ENCODE results near the gene HOXB1. TPM values are rescaled to one million over a fixed set of nuclear protein-coding genes. Genes with fewer than 3 reads are reported as not detected.

Gene HOXB1
- total RNA-seq (2014; rRNA removed; shearing (Covaris generic); ENCODE audit: low replicate concordance) = not detected in 2 replicates

DNA sequence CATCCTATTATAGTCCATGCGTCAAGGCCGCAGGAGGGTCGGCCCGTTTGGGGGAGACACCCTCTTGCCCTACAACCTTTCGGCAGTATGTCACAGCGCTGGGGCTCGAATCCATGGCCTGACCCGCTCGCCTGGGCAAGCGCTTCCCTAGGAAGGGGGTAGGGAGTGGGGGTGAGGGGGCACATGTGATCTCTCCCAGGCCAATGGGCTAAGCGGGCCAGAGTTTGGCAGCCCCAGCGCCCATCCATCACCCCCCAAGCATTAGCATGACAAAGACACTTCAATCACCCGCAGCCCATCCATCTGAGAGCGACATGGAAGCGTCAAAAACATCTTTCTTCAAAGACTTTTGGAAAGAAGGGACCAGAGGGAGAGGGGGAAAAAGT lies at the start of gene HOXB1:
TSS of gene HOXB1 (minus strand) at position 125 of the 386 bp plus-strand sequence. CDS start at position 18, 107 bp downstream.
- Histone ChIP-seq H3K9me3 (ENCODE audit: low read length) (no peaks in the 10 kb centered on the region), H3K36me3 (ENCODE audit: insufficient read depth, low read length) (no peaks in the 10 kb centered on the region), H3K4me3 (ENCODE audit: low read length) (no peak within 1 kb of the TSS), H4K20me1 (ENCODE audit: insufficient read depth, low read depth, low read length) (no peaks in the 10 kb centered on the region), H3K79me2 (ENCODE audit: low read length) (no peaks in the 10 kb centered on the region), H3K27ac (ENCODE audit: low read length) (no peak within 1 kb of the TSS), H3K4me2 (ENCODE audit: low read depth, low read length, poor library complexity, severe bottlenecking) (no peak within 1 kb of the TSS), H3K4me1 (ENCODE audit: low read length) (no peaks in the 10 kb centered on the region), H3K9ac (ENCODE audit: low read length) (no peak within 1 kb of the TSS), H3K9me2 (replicated peaks; ENCODE audit: insufficient read depth, low read length) (no peaks in the 10 kb centered on the region), H2AFZ (ENCODE audit: low read length) (no peak within 1 kb of the TSS), H3K27me3 (ENCODE audit: low read length) (no peaks in the 10 kb centered on the region)
- no peak for DNase-seq

DNA sequence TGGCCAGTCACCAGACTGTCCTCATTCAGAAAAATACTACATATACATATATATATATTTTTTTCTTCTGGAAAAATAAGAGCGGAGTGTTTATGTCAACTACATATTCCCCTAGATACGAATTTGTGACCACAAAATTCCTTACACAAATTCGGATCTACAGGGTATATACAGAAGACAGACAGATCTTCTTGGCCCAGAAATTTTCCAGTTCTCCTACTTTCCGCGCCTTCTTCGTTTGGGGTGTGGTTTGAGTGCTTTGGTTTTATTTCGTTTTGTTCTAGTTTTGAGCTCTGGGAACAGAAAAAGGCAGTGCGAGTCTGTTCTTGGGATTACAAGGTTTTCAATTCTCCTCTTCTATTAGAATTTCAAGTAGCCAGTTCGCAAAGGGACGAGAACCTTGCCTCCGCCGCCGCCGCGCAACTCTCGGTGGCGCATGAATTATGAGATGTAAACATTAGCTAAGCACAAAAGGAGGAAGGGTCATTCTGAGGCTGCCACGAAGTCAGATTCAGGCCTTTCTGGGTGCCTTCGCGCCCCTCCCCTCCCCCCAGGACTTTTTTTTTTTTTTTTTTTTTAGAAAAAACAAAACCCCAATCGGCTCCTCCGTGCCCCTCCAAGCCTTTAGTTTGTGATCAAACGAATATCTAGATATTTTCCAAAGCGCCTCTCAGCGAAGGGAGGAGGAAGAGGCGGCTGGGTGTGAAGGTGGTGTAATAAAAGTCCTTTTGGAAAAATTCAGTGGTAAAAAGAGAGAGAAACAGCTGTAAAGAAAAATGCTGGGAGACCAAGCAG lies 49.1 kb upstream of the HOXB1 start:
- Histone ChIP-seq H3K27ac (ENCODE audit: low read length) (no peak overlapping the region), H3K9ac (ENCODE audit: low read length) (no peak overlapping the region), H2AFZ (ENCODE audit: low read length) (no peak overlapping the region), H3K4me3 (ENCODE audit: low read length) (no peak overlapping the region), H3K9me2 (replicated peaks; ENCODE audit: insufficient read depth, low read length) (no peaks in the 10 kb centered on the region), H3K36me3 (ENCODE audit: insufficient read depth, low read length) (no peaks in the 10 kb centered on the region), H3K4me2 (ENCODE audit: low read depth, low read length, poor library complexity, severe bottlenecking) (no peak overlapping the region), H3K79me2 (ENCODE audit: low read length) (peaks cover 4% of the 10 kb centered on the region; the same call in 1 of the 2 replicates), H3K9me3 (ENCODE audit: low read length) (no peaks in the 10 kb centered on the region), H3K27me3 (ENCODE audit: low read length) (no peaks in the 10 kb centered on the region), H3K4me1 (ENCODE audit: low read length) (peaks cover 24% of the 10 kb centered on the region), H4K20me1 (ENCODE audit: insufficient read depth, low read depth, low read length) (no peaks in the 10 kb centered on the region)
- no peak for DNase-seq

DNA sequence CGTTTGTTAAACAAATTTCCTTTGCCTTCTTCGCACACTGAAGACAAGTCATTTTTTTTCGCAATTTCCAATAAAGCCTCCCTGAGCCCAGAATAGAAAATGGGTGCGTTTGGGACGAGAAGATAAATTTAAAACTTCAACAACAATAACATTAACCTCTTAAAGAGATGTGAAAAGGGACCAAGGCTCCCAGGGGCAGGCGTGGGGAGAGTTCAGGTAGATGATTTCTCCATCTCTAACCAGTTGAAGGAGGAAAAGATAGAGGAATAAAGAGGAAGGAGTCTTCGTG lies 48.6 kb upstream of the HOXB1 start:
- H3K4me2 ChIP-seq (ENCODE audit: low read depth, low read length, poor library complexity, severe bottlenecking) = peak overlapping the region; percentile 97
- H3K9me3 ChIP-seq (ENCODE audit: low read length) = no peaks in the 10 kb centered on the region
- DNase-seq = no peak
- H4K20me1 ChIP-seq (ENCODE audit: insufficient read depth, low read depth, low read length) = no peaks in the 10 kb centered on the region
- H3K9ac ChIP-seq (ENCODE audit: low read length) = peak overlapping the region; percentile 86
- H3K9me2 ChIP-seq (replicated peaks; ENCODE audit: insufficient read depth, low read length) = no peaks in the 10 kb centered on the region
- peaks cover 22% of the 10 kb centered on the region for H3K4me1 ChIP-seq (ENCODE audit: low read length)
- no peaks in the 10 kb centered on the region for H3K36me3 ChIP-seq (ENCODE audit: insufficient read depth, low read length)
- H3K27ac ChIP-seq (ENCODE audit: low read length) = no peak overlapping the region
- H3K27me3 ChIP-seq (ENCODE audit: low read length) = no peaks in the 10 kb centered on the region
- peaks cover 4% of the 10 kb centered on the region; the same call in 1 of the 2 replicates for H3K79me2 ChIP-seq (ENCODE audit: low read length)
- peak overlapping the region; percentile 89; the same call in 1 of the 2 replicates for H3K4me3 ChIP-seq (ENCODE audit: low read length)
- H2AFZ ChIP-seq (ENCODE audit: low read length) = no peak overlapping the region

DNA sequence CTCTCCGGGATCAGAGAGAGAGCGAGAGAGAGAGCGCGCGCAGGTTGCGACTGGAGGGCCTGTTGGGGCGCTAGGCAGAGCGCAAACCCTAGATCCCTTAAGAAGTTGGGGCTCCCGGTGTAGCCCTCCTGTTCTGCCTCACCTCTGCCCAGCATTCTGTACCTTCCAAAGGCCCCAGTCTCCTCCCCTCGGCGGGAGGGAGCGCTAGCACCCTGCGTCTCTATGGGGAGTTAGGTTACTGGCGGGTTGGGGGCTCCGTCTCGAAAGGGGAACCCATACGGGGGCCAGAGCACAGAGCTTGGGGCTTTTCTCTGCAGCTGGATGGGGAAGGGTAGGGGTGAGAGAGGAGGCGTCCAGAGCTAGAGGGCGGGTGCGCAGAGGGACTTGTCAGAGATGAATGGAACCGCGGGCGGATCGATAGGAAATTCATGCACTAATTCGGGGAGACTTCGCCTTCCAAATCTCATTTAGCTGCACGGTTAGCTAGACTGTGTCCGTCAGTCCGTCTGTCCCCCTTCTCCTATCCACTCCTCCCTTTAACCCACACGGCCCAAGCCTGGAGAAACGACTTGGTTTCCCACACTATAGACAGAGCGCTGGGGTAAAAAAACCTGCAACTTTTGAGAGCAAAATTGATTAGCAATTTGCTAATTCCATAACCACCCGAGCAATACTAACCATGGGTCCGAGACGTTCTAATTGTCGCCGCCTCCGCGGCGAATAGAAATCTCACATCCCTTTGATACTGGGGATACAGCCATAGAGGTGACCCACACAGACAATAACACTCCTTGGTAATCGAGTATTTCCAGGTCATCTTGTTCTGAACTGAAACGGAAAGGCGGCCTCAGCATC lies 48.0 kb upstream of the HOXB1 start:
- peaks cover 4% of the 10 kb centered on the region; the same call in 1 of the 2 replicates for H3K79me2 ChIP-seq (ENCODE audit: low read length)
- no peaks in the 10 kb centered on the region for H3K9me3 ChIP-seq (ENCODE audit: low read length)
- H3K4me1 ChIP-seq (ENCODE audit: low read length) = peaks cover 22% of the 10 kb centered on the region
- no peak overlapping the region for H3K27ac ChIP-seq (ENCODE audit: low read length)
- H2AFZ ChIP-seq (ENCODE audit: low read length) = peak overlapping the region; percentile 98
- peak overlapping the region; percentile 89 for H3K4me3 ChIP-seq (ENCODE audit: low read length)
- no peaks in the 10 kb centered on the region for H3K27me3 ChIP-seq (ENCODE audit: low read length)
- peak overlapping the region; percentile 97 for H3K4me2 ChIP-seq (ENCODE audit: low read depth, low read length, poor library complexity, severe bottlenecking)
- peak overlapping the region; percentile 86 for H3K9ac ChIP-seq (ENCODE audit: low read length)
- no peak for DNase-seq
- no peaks in the 10 kb centered on the region for H3K36me3 ChIP-seq (ENCODE audit: insufficient read depth, low read length)
- H3K9me2 ChIP-seq (replicated peaks; ENCODE audit: insufficient read depth, low read length) = no peaks in the 10 kb centered on the region
- no peaks in the 10 kb centered on the region for H4K20me1 ChIP-seq (ENCODE audit: insufficient read depth, low read depth, low read length)

DNA sequence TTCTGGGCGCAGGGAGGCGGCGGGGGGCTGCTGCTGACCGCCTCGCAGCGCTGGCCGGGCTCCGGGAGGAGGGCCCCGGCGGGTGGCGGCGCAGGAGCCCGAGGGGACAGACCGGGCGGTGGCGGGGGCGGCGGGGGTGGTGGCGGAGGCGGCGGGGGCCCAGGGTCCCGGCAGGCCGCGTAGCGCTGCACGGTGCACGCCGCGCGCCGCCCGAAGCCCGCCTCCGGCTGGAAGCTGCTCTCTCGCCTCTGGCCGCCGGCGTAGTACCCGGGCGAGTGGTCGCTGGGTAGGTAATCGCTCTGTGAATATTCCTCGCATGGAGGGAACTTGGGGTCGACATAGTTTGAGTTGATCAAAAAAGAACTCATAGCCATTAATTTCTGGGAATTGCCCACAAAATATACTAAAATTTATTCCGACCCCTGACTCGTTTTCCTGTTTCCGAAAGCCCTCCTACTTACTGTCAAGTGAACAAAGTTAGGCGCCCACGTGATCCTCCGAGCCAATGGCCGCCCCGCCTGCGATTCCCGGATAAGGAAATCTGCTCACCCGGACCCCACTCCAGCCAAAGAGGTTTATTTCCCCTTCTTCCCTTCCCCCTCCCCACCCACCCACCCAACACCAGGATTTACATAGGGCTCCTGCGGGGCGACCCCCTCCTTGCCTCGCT lies 47.3 kb upstream of the HOXB1 start, which contains the start of gene HOXB4:
TSS of gene HOXB4 (minus strand) at position 405 of the 670 bp plus-strand sequence. CDS start at position 374, 31 bp downstream.
- peak; percentile 92 for DNase-seq
- peaks cover 4% of the 10 kb centered on the region; the same call in 1 of the 2 replicates for H3K79me2 ChIP-seq (ENCODE audit: low read length)
- peaks cover 22% of the 10 kb centered on the region for H3K4me1 ChIP-seq (ENCODE audit: low read length)
- peak within 1 kb of the TSS; percentile 89 for H3K4me3 ChIP-seq (ENCODE audit: low read length)
- no peaks in the 10 kb centered on the region for H3K9me2 ChIP-seq (replicated peaks; ENCODE audit: insufficient read depth, low read length)
- no peaks in the 10 kb centered on the region for H4K20me1 ChIP-seq (ENCODE audit: insufficient read depth, low read depth, low read length)
- H3K4me2 ChIP-seq (ENCODE audit: low read depth, low read length, poor library complexity, severe bottlenecking) = peak within 1 kb of the TSS; percentile 97
- peak within 1 kb of the TSS; percentile 98 for H2AFZ ChIP-seq (ENCODE audit: low read length)
- no peaks in the 10 kb centered on the region for H3K27me3 ChIP-seq (ENCODE audit: low read length)
- H3K36me3 ChIP-seq (ENCODE audit: insufficient read depth, low read length) = no peaks in the 10 kb centered on the region
- peak within 1 kb of the TSS; percentile 86 for H3K9ac ChIP-seq (ENCODE audit: low read length)
- no peaks in the 10 kb centered on the region for H3K9me3 ChIP-seq (ENCODE audit: low read length)
- H3K27ac ChIP-seq (ENCODE audit: low read length) = no peak within 1 kb of the TSS

DNA sequence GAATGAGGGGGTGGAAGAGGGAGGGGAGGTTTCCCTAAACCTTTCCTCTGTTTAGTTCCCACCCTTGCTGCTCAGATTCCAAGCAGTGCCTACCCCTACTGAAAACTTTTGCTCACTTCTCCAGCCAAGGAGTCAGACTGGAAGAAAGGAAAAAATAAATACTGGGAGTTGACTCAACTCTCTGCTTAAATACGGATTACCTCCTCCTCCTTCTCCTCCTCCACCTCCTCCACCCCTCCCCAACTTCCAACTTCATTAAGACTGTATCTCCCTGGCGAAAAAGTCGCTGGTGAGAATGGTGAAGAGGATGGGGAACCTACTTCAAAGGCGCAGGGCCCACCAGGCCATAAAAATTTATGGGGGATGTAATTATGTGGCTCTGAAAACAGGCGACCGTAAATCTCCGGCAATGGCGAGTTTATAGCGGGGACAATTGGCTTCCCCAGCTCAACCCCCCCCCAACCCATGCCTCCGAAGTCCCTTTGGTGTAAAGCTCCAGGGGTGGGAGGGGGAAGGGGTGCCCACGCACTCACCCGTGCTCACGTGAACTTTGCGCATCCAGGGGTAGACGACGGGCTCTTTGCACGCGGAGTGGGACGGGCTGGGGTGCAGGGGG lies 46.6 kb upstream of the HOXB1 start:
- Histone ChIP-seq H3K36me3 (ENCODE audit: insufficient read depth, low read length) (no peaks in the 10 kb centered on the region), H3K9ac (ENCODE audit: low read length) (peak overlapping the region; percentile 85), H3K4me3 (ENCODE audit: low read length) (peak overlapping the region; percentile 89), H3K27ac (ENCODE audit: low read length) (no peak overlapping the region), H4K20me1 (ENCODE audit: insufficient read depth, low read depth, low read length) (no peaks in the 10 kb centered on the region), H3K4me1 (ENCODE audit: low read length) (peaks cover 22% of the 10 kb centered on the region), H3K27me3 (ENCODE audit: low read length) (no peaks in the 10 kb centered on the region), H3K4me2 (ENCODE audit: low read depth, low read length, poor library complexity, severe bottlenecking) (peak overlapping the region; percentile 97), H3K79me2 (ENCODE audit: low read length) (peaks cover 4% of the 10 kb centered on the region; the same call in 1 of the 2 replicates), H3K9me2 (replicated peaks; ENCODE audit: insufficient read depth, low read length) (no peaks in the 10 kb centered on the region), H2AFZ (ENCODE audit: low read length) (peak overlapping the region; percentile 92), H3K9me3 (ENCODE audit: low read length) (no peaks in the 10 kb centered on the region)
- peak; percentile 62 for DNase-seq

DNA sequence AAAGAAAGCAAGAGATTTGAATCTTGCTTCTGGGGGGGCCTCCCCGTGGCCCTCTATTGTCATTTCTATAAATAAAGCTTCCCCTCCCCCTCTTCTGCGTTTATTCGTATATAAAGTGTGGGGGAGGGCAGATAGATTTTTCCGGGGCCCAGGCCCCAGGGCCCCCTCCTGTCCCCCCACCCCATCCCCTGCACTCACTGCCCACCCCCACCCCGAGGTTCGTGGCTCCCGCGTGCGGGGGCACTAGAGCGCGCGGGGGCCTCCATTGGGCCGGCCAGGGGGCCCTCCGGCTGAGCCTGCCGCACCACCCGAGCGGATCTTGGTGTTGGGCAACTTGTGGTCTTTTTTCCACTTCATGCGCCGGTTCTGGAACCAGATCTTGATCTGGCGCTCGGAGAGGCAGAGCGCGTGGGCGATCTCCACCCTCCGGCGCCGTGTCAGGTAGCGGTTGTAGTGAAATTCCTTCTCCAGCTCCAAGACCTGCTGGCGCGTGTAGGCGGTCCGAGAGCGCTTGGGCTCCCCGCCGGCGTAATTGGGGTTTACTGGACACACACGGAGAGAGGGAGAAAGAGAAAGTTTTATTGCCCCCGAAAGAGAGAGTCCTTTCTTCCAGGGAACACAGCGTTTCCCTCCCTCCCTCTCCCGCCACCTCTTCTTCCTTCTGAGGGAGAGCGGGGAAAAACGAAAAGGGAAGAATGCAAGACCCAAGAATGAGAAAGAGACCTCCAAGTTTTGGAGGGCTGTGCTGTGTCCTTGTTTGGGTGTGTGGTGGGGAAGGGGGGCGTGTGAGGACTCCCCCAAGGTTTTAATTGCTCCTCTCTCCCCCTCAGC lies 45.9 kb upstream of the HOXB1 start:
- Histone ChIP-seq H3K27me3 (ENCODE audit: low read length) (no peaks in the 10 kb centered on the region), H3K4me1 (ENCODE audit: low read length) (peaks cover 19% of the 10 kb centered on the region)

More for the DNA sequence above, 45.9 kb upstream of the HOXB1 start:
- Histone ChIP-seq H3K27ac (ENCODE audit: low read length) (no peak overlapping the region), H3K36me3 (ENCODE audit: insufficient read depth, low read length) (no peaks in the 10 kb centered on the region), H3K4me2 (ENCODE audit: low read depth, low read length, poor library complexity, severe bottlenecking) (peak overlapping the region; percentile 97), H4K20me1 (ENCODE audit: insufficient read depth, low read depth, low read length) (no peaks in the 10 kb centered on the region), H3K9ac (ENCODE audit: low read length) (peak overlapping the region; percentile 85), H3K4me3 (ENCODE audit: low read length) (peak overlapping the region; percentile 89), H3K9me3 (ENCODE audit: low read length) (no peaks in the 10 kb centered on the region), H3K79me2 (ENCODE audit: low read length) (peaks cover 4% of the 10 kb centered on the region; the same call in 1 of the 2 replicates), H2AFZ (ENCODE audit: low read length) (no peak overlapping the region; the same call in 1 of the 2 replicates), H3K9me2 (replicated peaks; ENCODE audit: insufficient read depth, low read length) (no peaks in the 10 kb centered on the region)
- DNase-seq = no peak
